SK-N-SH treated with all-trans-retinoic acid at 6 μM for 48 hours (cell line): ENCODE data around the gene SHCBP1L.

Experiments
- ARNTL ChIP-seq: fragments of 450-650 bp; formaldehyde crosslinking; IDR thresholded peaks from 2 replicates; pipeline ENCODE4 v1.5.0; 2020; ENCODE audit warnings: low read depth, mild to moderate bottlenecking, moderate library complexity, borderline replicate concordance
- BACH2 ChIP-seq: fragments of 250-450 bp; sonication (Bioruptor Pico); IDR thresholded peaks from 2 replicates; pipeline ENCODE4 v1.9.0; 2021; ENCODE audit warnings: mild to moderate bottlenecking, borderline replicate concordance
- CREB5 ChIP-seq: fragments of 250-450 bp; sonication (Bioruptor Pico); IDR thresholded peaks from 2 replicates; pipeline ENCODE4 v1.5.1; 2020; ENCODE audit warnings: low read depth, mild to moderate bottlenecking, moderate library complexity
- CSDC2 ChIP-seq: fragments of 250-450 bp; sonication (Bioruptor Pico); IDR thresholded peaks from 2 replicates; pipeline ENCODE4 v1.5.0; 2020; ENCODE audit warnings: mild to moderate bottlenecking, moderate library complexity
- CSRNP3 ChIP-seq: fragments of 250-450 bp; sonication (Bioruptor Pico); IDR thresholded peaks from 2 replicates; pipeline ENCODE4 v1.5.1; 2021; ENCODE audit warnings: mild to moderate bottlenecking, moderate library complexity
- ESRRG ChIP-seq: fragments of 250-450 bp; sonication (Bioruptor Pico); IDR thresholded peaks from 2 replicates; pipeline ENCODE4 v1.6.1; 2021; ENCODE audit warnings: mild to moderate bottlenecking
- GLIS3 ChIP-seq: fragments of 250-450 bp; sonication (Bioruptor Pico); IDR thresholded peaks from 2 replicates; pipeline ENCODE4 v1.5.0; 2020; ENCODE audit warnings: mild to moderate bottlenecking, moderate library complexity
- PATZ1 ChIP-seq: fragments of 250-450 bp; sonication (Bioruptor Pico); IDR thresholded peaks from 2 replicates; pipeline ENCODE4 v1.8.0; 2020; ENCODE audit warnings: mild to moderate bottlenecking, moderate library complexity, borderline replicate concordance
- SNAI2 ChIP-seq: fragments of 250-450 bp; sonication (Bioruptor Pico); IDR thresholded peaks from 2 replicates; pipeline ENCODE4 v1.5.0; 2020; ENCODE audit warnings: mild to moderate bottlenecking, moderate library complexity
- TSHZ2 ChIP-seq: fragments of 250-450 bp; sonication (Bioruptor Pico); IDR thresholded peaks from 2 replicates; pipeline ENCODE4 v1.5.0; 2020; ENCODE audit warnings: mild to moderate bottlenecking, moderate library complexity
- ZFP30 ChIP-seq: fragments of 450-650 bp; formaldehyde crosslinking; IDR thresholded peaks from 2 replicates; pipeline ENCODE4 v1.5.0; 2022; ENCODE audit warnings: mild to moderate bottlenecking, moderate library complexity
- ZNF565 ChIP-seq: fragments of 450-650 bp; formaldehyde crosslinking; conservative IDR thresholded peaks from 2 replicates; pipeline ENCODE4 v1.5.0; 2020; ENCODE audit warnings: low read depth, mild to moderate bottlenecking, moderate library complexity
- ZNF8 ChIP-seq: fragments of 450-650 bp; formaldehyde crosslinking; IDR thresholded peaks from 2 replicates; pipeline ENCODE4 v1.5.0; 2020; ENCODE audit warnings: mild to moderate bottlenecking, moderate library complexity

- TF ChIP-seq CREB5: no peak
- TF ChIP-seq CSDC2: no peak
- TF ChIP-seq ZNF565 (CRISPR knock-in tag): no peak
- TF ChIP-seq PATZ1: no peak
- TF ChIP-seq ZNF8 (CRISPR knock-in tag): no peak
- no peak for TF ChIP-seq ESRRG (CRISPR knock-in tag)
- TF ChIP-seq GLIS3: no peak
- TF ChIP-seq ZFP30: no peak
- no peak for TF ChIP-seq SNAI2 (CRISPR knock-in tag)
- TF ChIP-seq BACH2 (CRISPR knock-in tag): no peak
- TF ChIP-seq ARNTL (CRISPR knock-in tag): no peak
- no peak for TF ChIP-seq TSHZ2 (CRISPR knock-in tag)
- no peak for TF ChIP-seq CSRNP3 (CRISPR knock-in tag)
These were observed 25.3 kb upstream of the SHCBP1L start for GRCh38 chr1:182978151-182978853.
